B cell (primary cell): ENCODE data around the gene THBS2. TPM values are rescaled to one million over a fixed set of nuclear protein-coding genes. Genes with fewer than 3 reads are reported as not detected.

Experiments
- ATAC-seq: fragments of 200-7000 bp; cut with Tn5 transposase; one replicate; pipeline ENCODE4 v1.10.0; 2021; ENCODE audit warnings: low read depth, mild to moderate bottlenecking, moderate number of reproducible peaks, moderate library complexity
- CTCF ChIA-PET: fragments of 350-600 bp; sonication (Branson Sonifier 250); formaldehyde crosslinking; loops from one replicate; lab custom pipeline; 2021; ENCODE audit warnings: antibody characterized with exemption, inconsistent platforms; lab: Charles Lee
- POLR2A ChIA-PET: fragments of 350-600 bp; sonication (Branson Sonifier 250); formaldehyde crosslinking; loops from one replicate; lab custom pipeline; 2021; ENCODE audit warnings: antibody characterized with exemption; lab: Charles Lee
- DNase-seq: peaks from one replicate; pipeline ENCODE4 v3.0.0; 2013
- H2AFZ ChIP-seq: 2 replicates; pipeline ENCODE4 v1.6.1; 2012; ENCODE audit warnings: mild to moderate bottlenecking, low read depth, low read length; ENCODE audit not compliant: insufficient read depth, poor library complexity, severe bottlenecking
- H3K27ac ChIP-seq, 2 donors: 1 replicate in 1 of 2; 2 replicates in 1 of 2; pipeline ENCODE4 v1.5.1; 2012 to 2013; ENCODE audit warnings: low read length in 2 of 2, mild to moderate bottlenecking in 2 of 2, moderate library complexity in 1 of 2
- H3K27me3 ChIP-seq, 4 experiments: fragments of 200-600 bp in 1 of 4; sonication (generic) in 1 of 4; replicated peaks in 1 of 4; 1 replicate in 2 of 4; 2 replicates in 2 of 4; pipeline versions ENCODE4 v1.6.1 to v1.7.0; 2013 to 2016; ENCODE audit warnings: low read length in 3 of 4, mild to moderate bottlenecking in 2 of 4, mixed read lengths in 1 of 4, moderate library complexity in 1 of 4; ENCODE audit not compliant: insufficient read depth in 4 of 4, control insufficient read depth in 3 of 4; ENCODE audit errors: control extremely low read depth in 1 of 4
- H3K36me3 ChIP-seq, 2 experiments: replicated peaks in 1 of 2; 1 replicate in 1 of 2; 2 replicates in 1 of 2; pipeline versions ENCODE4 v1.6.1 to v1.7.1; 2013; ENCODE audit warnings: low read length in 1 of 2; ENCODE audit not compliant: insufficient read depth in 2 of 2, control insufficient read depth in 1 of 2; ENCODE audit errors: control extremely low read depth in 1 of 2, extremely low read depth in 1 of 2
- H3K4me1 ChIP-seq, 2 donors: fragments of 200-600 bp in 1 of 2; sonication (generic) in 1 of 2; 1 replicate in 1 of 2; 2 replicates in 1 of 2; pipeline versions ENCODE4 v1.5.1 to v1.6.1; 2013 to 2017; ENCODE audit warnings: low read length in 2 of 2; ENCODE audit not compliant: control insufficient read depth in 2 of 2, insufficient read depth in 2 of 2
- H3K4me2 ChIP-seq: replicated peaks from 2 replicates; pipeline ENCODE3; 2012; ENCODE audit warnings: mild to moderate bottlenecking, low read depth, low read length; ENCODE audit not compliant: poor library complexity, severe bottlenecking
- H3K4me3 ChIP-seq, 5 experiments: fragments of 200-600 bp in 1 of 5; sonication (generic) in 1 of 5; 1 replicate in 3 of 5; 2 replicates in 2 of 5; pipeline versions ENCODE4 v1.5.1 to v1.7.0; 2011 to 2016; ENCODE audit warnings: low read length in 4 of 5, mild to moderate bottlenecking in 4 of 5, low read depth in 2 of 5, control low read depth in 1 of 5, moderate library complexity in 1 of 5; ENCODE audit not compliant: insufficient read depth in 1 of 5; ENCODE audit errors: control extremely low read depth in 1 of 5, extremely low read depth in 1 of 5
- H3K79me2 ChIP-seq: fragments of 200-600 bp; sonication (generic); one replicate; pipeline ENCODE4 v1.6.0; 2016; ENCODE audit warnings: low read length; ENCODE audit not compliant: control insufficient read depth, insufficient read depth
- H3K9ac ChIP-seq: fragments of 200-600 bp; sonication (generic); 2 replicates; pipeline ENCODE4 v1.6.1; 2017; ENCODE audit warnings: mild to moderate bottlenecking, low read length, moderate library complexity
- H3K9me3 ChIP-seq, 3 donors: one replicate each; pipeline versions ENCODE4 v1.6.1 to v1.7.1; 2013; ENCODE audit warnings: low read length in 2 of 3; ENCODE audit not compliant: control insufficient read depth in 2 of 3, insufficient read depth in 1 of 3; ENCODE audit errors: control extremely low read depth in 1 of 3
- H4K20me1 ChIP-seq: 2 replicates; pipeline ENCODE4 v1.6.0; 2012; ENCODE audit warnings: mild to moderate bottlenecking, low read length; ENCODE audit not compliant: insufficient read depth, control insufficient read depth, poor library complexity, severe bottlenecking
- H3K27ac Mint-ChIP-seq: one replicate; pipeline ENCODE4 v1.8.0; 2021; ENCODE audit warnings: mixed read lengths
- H3K27me3 Mint-ChIP-seq: one replicate; pipeline ENCODE4 v1.8.0; 2021; ENCODE audit warnings: mixed read lengths
- H3K4me1 Mint-ChIP-seq: one replicate; pipeline ENCODE4 v1.8.0; 2021; ENCODE audit warnings: mixed read lengths
- H3K4me3 Mint-ChIP-seq: one replicate; pipeline ENCODE4 v1.8.0; 2021; ENCODE audit warnings: mixed read lengths
- H3K9me3 Mint-ChIP-seq: one replicate; pipeline ENCODE4 v1.8.0; 2022; ENCODE audit warnings: mixed read lengths; ENCODE audit not compliant: insufficient read depth
- EZH2 ChIP-seq: IDR thresholded peaks from 2 replicates; pipeline ENCODE4 v1.6.1; 2012; ENCODE audit warnings: borderline replicate concordance, low read depth, mild to moderate bottlenecking, moderate library complexity, low read length; ENCODE audit not compliant: insufficient read depth, poor library complexity, severe bottlenecking
- WGBS: methylation state at CpG from one replicate; pipeline ENCODE4 v1.1.5; 2013; ENCODE audit warnings: missing lambda C conversion rate; ENCODE audit not compliant: insufficient coverage; 5-methylcytosine and 5-hydroxymethylcytosine counted together
- intact Hi-C: fragments of 100-400 bp; cut with micrococcal nuclease; formaldehyde crosslinking; loops from one replicate; pipeline ENCODE4 v1.10.0; 2022
- polyA plus RNA-seq: library from polyadenylated mRNA; depleted of rRNA; stranded (reverse); fragments of >200 nt; gene quantifications from 2 replicates; pipeline ENCODE4 v1.2.3, GENCODE V29; 2012
- total RNA-seq, 2 donors: library from RNA; stranded (reverse); fragments of 120-200 nt in 1 of 2; gene quantifications; 1 replicate in 1 of 2; 2 replicates in 1 of 2; pipeline versions ENCODE4 v1.2.3 to v1.2.4, GENCODE V29; 2013 to 2022
- TF ChIP-seq, protein P1 (sequence below): fragments of 200-600 bp; IDR thresholded peaks from one replicate; pipeline ENCODE4 v1.8.0; 2022; ENCODE audit warnings: antibody characterized with exemption, mild to moderate bottlenecking

THBS2 gene
- total and polyA plus RNA-seq, 2 donors (not counting 1 experiment from before 2014, with no cell fraction given), result not detected

GRCh38 chr6:169171016-169171415, 82.6 kb downstream of the THBS2 start:
- no peaks in the 10 kb centered on the region for H4K20me1 ChIP-seq
- WGBS, result 95% methylated on average over 15 of the region's 16 CpGs
- no peak for ATAC-seq
- no peaks in the 10 kb centered on the region for H3K27me3 ChIP-seq
- Mint-ChIP-seq H3K9me3 (no peaks in the 10 kb centered on the region), H3K4me1 (no peaks in the 10 kb centered on the region), H3K27me3 (no peaks in the 10 kb centered on the region), H3K27ac (no peak overlapping the region), H3K4me3 (no peak overlapping the region)
- H3K4me3 ChIP-seq, result no peak overlapping the region
- TF ChIP-seq, protein P1, sequence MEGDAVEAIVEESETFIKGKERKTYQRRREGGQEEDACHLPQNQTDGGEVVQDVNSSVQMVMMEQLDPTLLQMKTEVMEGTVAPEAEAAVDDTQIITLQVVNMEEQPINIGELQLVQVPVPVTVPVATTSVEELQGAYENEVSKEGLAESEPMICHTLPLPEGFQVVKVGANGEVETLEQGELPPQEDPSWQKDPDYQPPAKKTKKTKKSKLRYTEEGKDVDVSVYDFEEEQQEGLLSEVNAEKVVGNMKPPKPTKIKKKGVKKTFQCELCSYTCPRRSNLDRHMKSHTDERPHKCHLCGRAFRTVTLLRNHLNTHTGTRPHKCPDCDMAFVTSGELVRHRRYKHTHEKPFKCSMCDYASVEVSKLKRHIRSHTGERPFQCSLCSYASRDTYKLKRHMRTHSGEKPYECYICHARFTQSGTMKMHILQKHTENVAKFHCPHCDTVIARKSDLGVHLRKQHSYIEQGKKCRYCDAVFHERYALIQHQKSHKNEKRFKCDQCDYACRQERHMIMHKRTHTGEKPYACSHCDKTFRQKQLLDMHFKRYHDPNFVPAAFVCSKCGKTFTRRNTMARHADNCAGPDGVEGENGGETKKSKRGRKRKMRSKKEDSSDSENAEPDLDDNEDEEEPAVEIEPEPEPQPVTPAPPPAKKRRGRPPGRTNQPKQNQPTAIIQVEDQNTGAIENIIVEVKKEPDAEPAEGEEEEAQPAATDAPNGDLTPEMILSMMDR, result no peak
- no peak for TF ChIP-seq EZH2
- no peak overlapping the region for H3K4me2 ChIP-seq
- DNase-seq, result no peak
- CTCF ChIA-PET, result no interaction called here
- no peaks in the 10 kb centered on the region for H3K79me2 ChIP-seq
- intact Hi-C loops, result no loop called here
- no peak overlapping the region for H3K9ac ChIP-seq
- H3K9me3 ChIP-seq, result peaks cover 0 to 7% (median 0%) of the 10 kb centered on the region in 3 donors
- no peak overlapping the region for H3K27ac ChIP-seq
- no peak overlapping the region for H2AFZ ChIP-seq
- H3K36me3 ChIP-seq, result no peaks in the 10 kb centered on the region
- POLR2A ChIA-PET, result no interaction called here
- H3K4me1 ChIP-seq, result no peaks in the 10 kb centered on the region

DNA sequence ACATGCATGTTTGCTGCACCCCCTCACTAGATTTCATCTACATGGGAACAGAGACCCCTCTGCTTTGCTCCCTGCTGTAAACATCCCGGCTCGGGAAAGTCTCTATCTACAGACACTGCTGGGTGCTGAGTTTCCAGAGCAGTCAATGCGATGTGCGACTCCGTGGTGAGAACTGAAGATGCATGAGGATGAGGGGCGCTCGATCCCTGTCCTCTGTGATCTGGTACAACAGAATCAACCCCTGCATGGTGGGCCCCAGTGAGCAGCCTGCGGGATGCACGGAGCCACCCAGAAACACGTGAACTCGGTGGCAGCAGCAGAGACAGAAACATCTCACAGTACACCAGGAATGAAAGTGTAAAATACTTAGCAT, 83.1 kb downstream of the THBS2 start:
- H3K27me3 Mint-ChIP-seq, result no peaks in the 10 kb centered on the region
- POLR2A ChIA-PET, result no interaction called here

More for the DNA sequence above, 83.1 kb downstream of the THBS2 start:
- Histone ChIP-seq H3K4me3 (no peak overlapping the region), H3K4me2 (no peak overlapping the region), H4K20me1 (no peaks in the 10 kb centered on the region), H3K4me1 (no peaks in the 10 kb centered on the region), H3K9me3 (peaks cover 0 to 10% (median 0%) of the 10 kb centered on the region in 3 donors), H3K9ac (no peak overlapping the region), H3K79me2 (no peaks in the 10 kb centered on the region), H3K36me3 (no peaks in the 10 kb centered on the region), H3K27me3 (no peaks in the 10 kb centered on the region), H3K27ac (no peak overlapping the region), H2AFZ (no peak overlapping the region)
- intact Hi-C loops, result no loop called here
- CTCF ChIA-PET, result no interaction called here
- H3K9me3 Mint-ChIP-seq, result no peaks in the 10 kb centered on the region
- H3K4me1 Mint-ChIP-seq, result no peaks in the 10 kb centered on the region
- TF ChIP-seq EZH2, result no peak
- TF ChIP-seq, protein P1, result no peak
- no peak overlapping the region for H3K4me3 Mint-ChIP-seq
- no peak for ATAC-seq
- H3K27ac Mint-ChIP-seq, result no peak overlapping the region
- no peak for DNase-seq
- 90% methylated on average over 7 of the region's 11 CpGs for WGBS
